A673 (cell line): ENCODE results near the gene OR2Y1. TPM values are rescaled to one million over a fixed set of nuclear protein-coding genes. Genes with fewer than 3 reads are reported as not detected.
"Not testable (repeated sequence)": the region's sequence is repeated elsewhere in the genome, so short reads cannot be mapped to it uniquely, and the experiment has no call there.

ENCODE experiments used
- BruUV-seq: library from RNA; stranded (reverse); fragments of 400-500 nt; replicated peaks from 2 replicates; lab custom pipeline; 2021; lab: Mats Ljungman, UMichigan
- CTCF ChIA-PET: fragments of 300-600 bp; sonication (Branson Sonifier 250); formaldehyde crosslinking; loops from one replicate; lab custom pipeline; 2022; ENCODE audit warnings: antibody characterized with exemption; lab: Charles Lee
- POLR2A ChIA-PET: fragments of 300-600 bp; sonication (Branson Sonifier 250); formaldehyde crosslinking; loops from one replicate; lab custom pipeline; 2022; ENCODE audit warnings: antibody characterized with exemption; ENCODE audit not compliant: low non-redundant PET; lab: Charles Lee
- DNase-seq: peaks from one replicate; pipeline ENCODE4 v3.0.0-alpha.2; 2015; ENCODE audit warnings: low spot score
- H3K27ac ChIP-seq: fragments of 200-600 bp; sonication (generic); 2 replicates; pipeline ENCODE4 v1.5.1; 2016; ENCODE audit warnings: mixed run types, low read depth, mild to moderate bottlenecking, mixed read lengths, antibody characterized with exemption, low read length; ENCODE audit not compliant: poor library complexity, severe bottlenecking
- H3K27me3 ChIP-seq: fragments of 200-600 bp; sonication (generic); replicated peaks from 2 replicates; pipeline ENCODE4 v1.6.1; 2017; ENCODE audit warnings: mixed run types, low read depth, mild to moderate bottlenecking, mixed read lengths, antibody characterized with exemption, low read length; ENCODE audit not compliant: insufficient read depth, poor library complexity
- H3K36me3 ChIP-seq: fragments of 200-600 bp; sonication (generic); 2 replicates; pipeline ENCODE4 v1.6.1; 2016; ENCODE audit warnings: mixed run types, mild to moderate bottlenecking, mixed read lengths, antibody characterized with exemption, low read length; ENCODE audit not compliant: insufficient read depth, poor library complexity, severe bottlenecking
- H3K4me1 ChIP-seq: fragments of 200-600 bp; sonication (generic); 2 replicates; pipeline ENCODE4 v1.6.1; 2017; ENCODE audit warnings: mixed run types, mild to moderate bottlenecking, mixed read lengths, antibody characterized with exemption, low read length; ENCODE audit not compliant: insufficient read depth, poor library complexity, severe bottlenecking
- H3K4me3 ChIP-seq: fragments of 200-600 bp; sonication (generic); 2 replicates; pipeline ENCODE4 v1.5.1; 2016; ENCODE audit warnings: low read depth, mixed run types, mild to moderate bottlenecking, mixed read lengths, low read length; ENCODE audit not compliant: poor library complexity, severe bottlenecking
- H3K9me3 ChIP-seq: fragments of 200-600 bp; sonication (generic); 2 replicates; pipeline ENCODE4 v1.6.1; 2016; ENCODE audit warnings: mixed run types, low read depth, mild to moderate bottlenecking, mixed read lengths, antibody characterized with exemption, low read length; ENCODE audit not compliant: poor library complexity, severe bottlenecking
- CTCF ChIP-seq: fragments of 300-800, 200-600 bp; sonication (generic); conservative IDR thresholded peaks from 2 replicates; pipeline ENCODE4 v1.5.1; 2017; ENCODE audit warnings: low read depth, mild to moderate bottlenecking, antibody characterized with exemption, low read length, moderate library complexity, mixed read lengths
- EZH2 ChIP-seq: fragments of 200-600 bp; sonication (generic); IDR thresholded peaks from 2 replicates; pipeline ENCODE4 v1.6.1; 2017; ENCODE audit warnings: borderline replicate concordance, low read depth, mild to moderate bottlenecking, mixed read lengths, antibody characterized with exemption, low read length; ENCODE audit not compliant: poor library complexity, severe bottlenecking
- intact Hi-C: fragments of 100-400 bp; cut with micrococcal nuclease; formaldehyde crosslinking; loops from one replicate; pipeline ENCODE4 v1.10.0; 2022; ENCODE audit not compliant: unreplicated experiment
- total RNA-seq: library from RNA; stranded (reverse); gene quantifications from 2 replicates; pipeline ENCODE4 v1.2.3, GENCODE V29; 2021

The OR2Y1 gene
- total RNA-seq, 1 experiment from 2014 or later: not detected

GRCh38 chr5:180717989-180718388 is 21.9 kb downstream of the OR2Y1 start:
- DNase-seq: no peak
- H3K9me3 ChIP-seq: no peaks in the 10 kb centered on the region
- H3K27ac ChIP-seq: no peak overlapping the region
- ChIA-PET POLR2A (no interaction called here), CTCF (interaction anchor here (1.3 kb wide), 1 partner anchor 99 kb away, joined by 3 read pairs; no protein-coding TSS in a partner anchor)
- H3K4me3 ChIP-seq: no peak overlapping the region
- H3K36me3 ChIP-seq: no peaks in the 10 kb centered on the region
- TF ChIP-seq EZH2: no peak
- no peak for TF ChIP-seq CTCF
- intact Hi-C loops: no loop called here
- H3K4me1 ChIP-seq: no peaks in the 10 kb centered on the region
- H3K27me3 ChIP-seq: peaks cover 52% of the 10 kb centered on the region
- BruUV-seq: no TSS peak

GRCh38 chr5:180704362-180704761 is 35.5 kb downstream of the OR2Y1 start:
- POLR2A ChIA-PET: no interaction called here
- no peaks in the 10 kb centered on the region for H3K36me3 ChIP-seq
- CTCF ChIA-PET: interaction anchor here (1.2 kb wide), 1 partner anchor 14 kb away, joined by 3 read pairs; no protein-coding TSS in a partner anchor
- no peaks in the 10 kb centered on the region for H3K9me3 ChIP-seq
- no TSS peak for BruUV-seq
- peaks cover 21% of the 10 kb centered on the region for H3K27me3 ChIP-seq
- H3K4me3 ChIP-seq: no peak overlapping the region
- no peak overlapping the region for H3K27ac ChIP-seq
- intact Hi-C loops: no loop called here
- TF ChIP-seq CTCF: no peak
- TF ChIP-seq EZH2: no peak
- peak; percentile 12 for DNase-seq
- H3K4me1 ChIP-seq: no peaks in the 10 kb centered on the region

- no peak overlapping the region for H3K4me3 ChIP-seq
- intact Hi-C loops: no loop called here
- DNase-seq: no peak
- no peaks in the 10 kb centered on the region for H3K4me1 ChIP-seq
- no peak for TF ChIP-seq EZH2
- no peak for TF ChIP-seq CTCF
- BruUV-seq: no TSS peak
- ChIA-PET POLR2A (interaction anchor here (0.5 kb wide), 1 partner anchor 345 kb away, joined by 3 read pairs; no protein-coding TSS in a partner anchor), CTCF (interaction anchor here (1.2 kb wide), 1 partner anchor 15 kb away, joined by 3 read pairs; no protein-coding TSS in a partner anchor)
- H3K36me3 ChIP-seq: no peaks in the 10 kb centered on the region
- H3K27me3 ChIP-seq: peaks cover 17% of the 10 kb centered on the region
- no peak overlapping the region for H3K27ac ChIP-seq
- no peaks in the 10 kb centered on the region for H3K9me3 ChIP-seq
Observed at GRCh38 chr5:180703912-180704311, 35.9 kb downstream of the OR2Y1 start.

GRCh38 chr5:180703371-180703770 is 36.5 kb downstream of the OR2Y1 start:
- CTCF ChIA-PET, H3K9me3 ChIP-seq, H3K4me1 ChIP-seq, intact Hi-C loops, H3K4me3 ChIP-seq, H3K27ac ChIP-seq, BruUV-seq, H3K36me3 ChIP-seq, DNase-seq: not testable (repeated sequence)
- H3K27me3 ChIP-seq: peaks cover 11% of the 10 kb centered on the region
- POLR2A ChIA-PET: interaction anchor here (0.5 kb wide), 1 partner anchor 346 kb away, joined by 3 read pairs; no protein-coding TSS in a partner anchor

- H3K27ac ChIP-seq, DNase-seq, CTCF ChIA-PET, H3K36me3 ChIP-seq, H3K4me3 ChIP-seq, POLR2A ChIA-PET, intact Hi-C loops, H3K9me3 ChIP-seq, H3K4me1 ChIP-seq, BruUV-seq: not testable (repeated sequence)
- peaks cover 11% of the 10 kb centered on the region for H3K27me3 ChIP-seq
Observed at GRCh38 chr5:180700440-180700839, 39.4 kb downstream of the OR2Y1 start.
